GM12878 (cell line): ENCODE measurements around the gene ELOA. TPM values are rescaled to one million over a fixed set of nuclear protein-coding genes. Genes with fewer than 3 reads are reported as not detected.
"Not testable (repeated sequence)": the region's sequence is repeated elsewhere in the genome, so short reads cannot be mapped to it uniquely, and the experiment has no call there.

Experiments
- ATAC-seq: fragments of 200-7000 bp; cut with Tn5 transposase; 3 replicates; pipeline ENCODE4 v1.9.1; 2020; ENCODE audit warnings: mild to moderate bottlenecking, moderate library complexity
- BruUV-seq: library from RNA; stranded (reverse); fragments of 400-500 nt; replicated peaks from 2 replicates; lab custom pipeline; 2021; lab: Mats Ljungman, UMichigan
- CTCF ChIA-PET: fragments of 300-600 bp; sonication (Branson Sonifier 250); formaldehyde crosslinking; extraction: SDS; loops from one replicate; lab custom pipeline; 2021; ENCODE audit warnings: inconsistent platforms; lab: Yijun Ruan, JAX
- POLR2A ChIA-PET: fragments of 350-600 bp; formaldehyde crosslinking; extraction: SDS; loops from one replicate; lab custom pipeline; 2021; ENCODE audit warnings: inconsistent platforms; lab: Charles Lee
- RAD21 ChIA-PET: fragments of 300-600 bp; sonication (Branson Sonifier 250); formaldehyde crosslinking; loops from one replicate; lab custom pipeline; 2023; ENCODE audit warnings: antibody characterized with exemption; ENCODE audit not compliant: unreplicated experiment; lab: Charles Lee
- SMC1A ChIA-PET: fragments of 300-600 bp; sonication (Branson Sonifier 250); formaldehyde crosslinking; loops from one replicate; lab custom pipeline; 2023; ENCODE audit not compliant: unreplicated experiment, uncharacterized antibody; lab: Charles Lee
- DNase-seq: peaks from one replicate; pipeline ENCODE4 v3.0.0-alpha.2; 2011; ENCODE audit warnings: low read depth, low spot score
- FAIRE-seq: peaks from 3 replicates; lab custom pipeline; 2011; peaks lifted over from hg19 to GRCh38; lab: Jason Lieb, UNC
- H2AFZ ChIP-seq: 2 replicates; pipeline ENCODE4 v1.6.0; 2011; ENCODE audit warnings: low read depth, low read length, control low read depth; ENCODE audit not compliant: control insufficient read depth
- H3K27ac ChIP-seq: 2 replicates; pipeline ENCODE4 v1.5.1; 2011; ENCODE audit warnings: control low read depth; ENCODE audit not compliant: control insufficient read depth, insufficient read depth
- H3K27me3 ChIP-seq, 2 experiments: replicated peaks in 1 of 2; 2 replicates each; pipeline versions ENCODE4 v1.6.0 to v1.6.1; 2011; ENCODE audit warnings: low read length in 1 of 2; ENCODE audit not compliant: control insufficient read depth in 2 of 2, insufficient read depth in 2 of 2
- H3K36me3 ChIP-seq, 2 experiments: 2 replicates each; pipeline ENCODE4 v1.5.1; 2011; ENCODE audit warnings: low read length in 1 of 2; ENCODE audit not compliant: control insufficient read depth in 2 of 2, insufficient read depth in 2 of 2
- H3K4me1 ChIP-seq: 2 replicates; pipeline ENCODE4 v1.6.1; 2011; ENCODE audit warnings: mild to moderate bottlenecking, low read length, moderate library complexity, mixed read lengths; ENCODE audit not compliant: control insufficient read depth, insufficient read depth
- H3K4me2 ChIP-seq: 2 replicates; pipeline ENCODE4 v1.6.0; 2011; ENCODE audit warnings: control low read depth; ENCODE audit not compliant: control insufficient read depth, insufficient read depth
- H3K4me3 ChIP-seq: fragments of 200-600 bp; sonication (generic); 2 replicates; pipeline ENCODE4 v1.5.1; 2016
- H3K79me2 ChIP-seq: 2 replicates; pipeline ENCODE4 v1.6.0; 2011; ENCODE audit warnings: low read length; ENCODE audit not compliant: control insufficient read depth, insufficient read depth
- H3K9ac ChIP-seq: 2 replicates; pipeline ENCODE4 v1.8.0; 2011; ENCODE audit warnings: low read length, control low read depth, mixed read lengths; ENCODE audit not compliant: control insufficient read depth, insufficient read depth
- H3K9me3 ChIP-seq: replicated peaks from 3 replicates; pipeline ENCODE4 v1.5.1; 2011; ENCODE audit warnings: mild to moderate bottlenecking, low read length; ENCODE audit not compliant: control insufficient read depth, insufficient read depth
- H4K20me1 ChIP-seq: 2 replicates; pipeline ENCODE4 v1.6.0; 2011; ENCODE audit not compliant: control insufficient read depth, insufficient read depth
- FOXK2 ChIP-seq: fragments of 450-650 bp; IDR thresholded peaks from 2 replicates; pipeline ENCODE4 v1.6.1; 2017; ENCODE audit warnings: mild to moderate bottlenecking, moderate library complexity
- GABPA ChIP-seq: IDR thresholded peaks from 2 replicates; pipeline ENCODE4 v1.6.1; 2014; ENCODE audit warnings: antibody characterized with exemption, low read depth, mild to moderate bottlenecking, inconsistent platforms
- NR2C1 ChIP-seq: fragments of 450-650 bp; IDR thresholded peaks from 2 replicates; pipeline ENCODE4 v1.6.1; 2017; ENCODE audit warnings: antibody characterized with exemption, mild to moderate bottlenecking, moderate library complexity
- POLR2AphosphoS5 ChIP-seq: IDR thresholded peaks from 2 replicates; pipeline ENCODE4 v1.6.1; 2011; ENCODE audit warnings: mild to moderate bottlenecking, low read length, inconsistent platforms
- RAD21 ChIP-seq: IDR thresholded peaks from 2 replicates; pipeline ENCODE4 v1.6.1; 2011; ENCODE audit warnings: mild to moderate bottlenecking, low read depth, low read length, moderate library complexity; ENCODE audit not compliant: insufficient read depth
- SUZ12 ChIP-seq: fragments of 200-600 bp; sonication (generic); IDR thresholded peaks from one replicate; pipeline ENCODE4 v1.6.1; 2018; ENCODE audit warnings: antibody characterized with exemption, mild to moderate bottlenecking; ENCODE audit not compliant: unreplicated experiment
- TARDBP ChIP-seq: IDR thresholded peaks from 2 replicates; pipeline ENCODE4 v1.6.1; 2016; ENCODE audit warnings: borderline replicate concordance
- WGBS: methylation state at CpG from one replicate; pipeline ENCODE4 v1.1.6; 2016; ENCODE audit warnings: low lambda C conversion rate; ENCODE audit not compliant: insufficient replicate concordance, insufficient coverage; ENCODE audit errors: missing lambda C conversion rate; 5-methylcytosine and 5-hydroxymethylcytosine counted together
- in situ Hi-C: fragments of 300-500 bp; cut with MboI; formaldehyde crosslinking; loops from 9 replicates; pipeline ENCODE4 v1.14.3; 2018; ENCODE audit warnings: mixed read lengths
- intact Hi-C: fragments of 100-400 bp; cut with micrococcal nuclease; formaldehyde crosslinking; loops from one replicate; pipeline ENCODE4 v1.14.2; 2022; ENCODE audit not compliant: unreplicated experiment
- polyA plus RNA-seq, 11 experiments: library from polyadenylated mRNA; depleted of rRNA in 4 of 11; unstranded in 6 of 11; stranded (reverse) in 5 of 11; fragments of >200 nt; fragmentation: Nextera tagmentation in 4 of 11; fragmentation: Illumina TruSeq in 1 of 11; extraction: Ambion mirVana in 4 of 11; extraction: Trizol in 1 of 11; gene quantifications; 1 replicate in 1 of 11; 2 replicates in 10 of 11; pipeline versions ENCODE4 v1.2.1 to v1.2.3, GENCODE V29; 2011 to 2016; ENCODE audit warnings: inconsistent platforms in 2 of 11, missing spikeins in 2 of 11, low read depth in 1 of 11
- total RNA-seq, 4 experiments: library from RNA; depleted of rRNA in 3 of 4; stranded (reverse); fragments of >200 nt in 3 of 4; fragmentation: Illumina TruSeq in 1 of 4; extraction: Trizol in 1 of 4; gene quantifications; 2 replicates each; pipeline versions ENCODE4 v1.2.1 to v1.2.3, GENCODE V29; 2013 to 2021
- TF ChIP-seq, protein P1 (sequence below): IDR thresholded peaks from 2 replicates; pipeline ENCODE4 v1.6.1; 2011; ENCODE audit warnings: mild to moderate bottlenecking, low read depth, low read length, moderate library complexity; ENCODE audit not compliant: insufficient replicate concordance

ELOA gene
- total and polyA plus RNA-seq, 10 of the 15 experiments (the other 5 are each of a cell fraction or from before 2014, with no cell fraction given), result 20.1 to 63.6 (median 39.8) TPM

DNA sequence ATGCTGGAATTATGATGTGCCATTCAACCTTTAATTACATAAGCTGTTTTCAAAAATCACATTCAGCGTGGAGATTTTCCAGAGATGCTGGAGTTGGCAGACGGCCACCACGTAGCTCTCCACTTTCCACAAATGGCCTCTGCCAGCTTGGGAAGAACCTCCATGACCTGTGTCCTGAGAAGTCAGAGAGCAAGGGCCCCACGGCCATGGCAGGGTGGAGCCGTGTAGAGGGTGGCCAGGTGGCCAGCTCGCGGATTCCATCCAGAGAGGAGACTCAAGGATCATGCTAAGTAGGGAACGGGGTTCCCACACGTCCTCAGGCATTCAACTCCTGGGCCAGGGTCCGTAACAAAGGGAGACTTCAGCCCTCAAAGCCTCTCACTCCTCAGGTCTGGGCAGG, 58.6 kb downstream of the ELOA start (continued):
- no peak for TF ChIP-seq POLR2AphosphoS5
- no peak for TF ChIP-seq TARDBP
- no peak for TF ChIP-seq FOXK2
- TF ChIP-seq GABPA, result no peak
- TF ChIP-seq, protein P1, sequence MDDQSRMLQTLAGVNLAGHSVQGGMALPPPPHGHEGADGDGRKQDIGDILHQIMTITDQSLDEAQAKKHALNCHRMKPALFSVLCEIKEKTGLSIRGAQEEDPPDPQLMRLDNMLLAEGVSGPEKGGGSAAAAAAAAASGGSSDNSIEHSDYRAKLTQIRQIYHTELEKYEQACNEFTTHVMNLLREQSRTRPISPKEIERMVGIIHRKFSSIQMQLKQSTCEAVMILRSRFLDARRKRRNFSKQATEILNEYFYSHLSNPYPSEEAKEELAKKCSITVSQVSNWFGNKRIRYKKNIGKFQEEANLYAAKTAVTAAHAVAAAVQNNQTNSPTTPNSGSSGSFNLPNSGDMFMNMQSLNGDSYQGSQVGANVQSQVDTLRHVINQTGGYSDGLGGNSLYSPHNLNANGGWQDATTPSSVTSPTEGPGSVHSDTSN, result no peak
- TF ChIP-seq NR2C1, result no peak
- no peak for TF ChIP-seq RAD21
- no peak for TF ChIP-seq SUZ12

DNA sequence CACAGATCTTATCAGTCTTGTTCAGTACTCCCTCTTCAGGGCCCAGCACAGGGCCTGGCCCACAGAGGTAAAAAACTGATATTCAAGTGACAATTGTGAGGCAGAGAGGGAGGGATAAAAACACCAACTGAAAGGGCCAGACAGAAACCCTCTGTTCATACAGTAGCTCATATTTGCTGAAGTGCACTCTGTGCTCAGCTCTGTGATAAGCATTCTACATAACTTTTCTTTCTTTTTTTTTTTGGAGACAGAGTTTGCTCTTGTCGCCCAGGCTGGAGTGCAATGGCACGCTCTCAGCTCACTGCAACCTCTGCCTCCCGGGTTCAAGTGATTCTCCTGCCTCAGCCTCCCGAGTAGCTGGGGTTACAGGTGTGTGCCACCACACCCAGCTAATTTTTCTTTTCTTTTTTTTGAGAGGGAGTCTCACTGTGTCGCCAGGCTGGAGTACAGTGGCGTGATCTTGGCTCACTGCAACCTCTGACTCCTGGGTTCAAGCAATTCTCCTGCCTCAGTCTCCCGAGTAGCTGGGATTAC, 59.6 kb downstream of the ELOA start:
- 86% methylated on average over 6 of the region's 7 CpGs for WGBS
- CTCF ChIA-PET, result interaction anchor here (0.9 to 7.5 kb wide), 6 partner anchors 8 to 114 kb away, joined by 3 to 63 read pairs (median 7); partner anchors contain the start of genes CNR2 and HMGCL
- H4K20me1 ChIP-seq, H3K36me3 ChIP-seq, H3K9ac ChIP-seq, intact Hi-C loops, DNase-seq, ATAC-seq, BruUV-seq, H3K79me2 ChIP-seq, H3K27me3 ChIP-seq, H3K4me2 ChIP-seq, H2AFZ ChIP-seq, H3K27ac ChIP-seq, FAIRE-seq, H3K4me3 ChIP-seq, H3K9me3 ChIP-seq: not testable (repeated sequence)
- in situ Hi-C loops, result loop anchor here (10.0 kb wide), 1 partner anchor 62 kb away; the partner anchor contains the start of gene FUCA1
- RAD21 ChIA-PET, result interaction anchor here (1.0 to 3.3 kb wide), 4 partner anchors 8 to 113 kb away, joined by 3 to 15 read pairs (median 4); no protein-coding TSS in a partner anchor
- POLR2A ChIA-PET, result interaction anchor here (0.9 to 1.2 kb wide), 2 partner anchors 25 to 114 kb away, joined by 3 to 4 read pairs; partner anchors contain the start of gene PITHD1
- H3K4me1 ChIP-seq, result peaks cover 15% of the 10 kb centered on the region
- SMC1A ChIA-PET, result interaction anchor here (1.9 to 3.5 kb wide), 4 partner anchors 26 to 113 kb away, joined by 6 to 16 read pairs (median 10); partner anchors contain the start of gene PITHD1
